Measurements from ENCODE around the gene LSM14B.

LSM14B gene

GRCh38 chr20:62101078-62101477 is 21.2 kb upstream of the LSM14B start:
- no peaks in the 10 kb centered on the region for H3K4me1 ChIP-seq
- no peak for TF ChIP-seq CTCF (IDR thresholded peaks at IDR 0.05)
- no peak overlapping the region for H3K27ac ChIP-seq
- no peak overlapping the region for H3K9ac ChIP-seq
- H3K79me2 ChIP-seq: no peaks in the 10 kb centered on the region
- no peak overlapping the region for H3K4me2 ChIP-seq (ENCODE audit: low read length)
- no peak overlapping the region for H2AFZ ChIP-seq
- no peaks in the 10 kb centered on the region for H3K9me3 ChIP-seq (ENCODE audit: control insufficient read depth, low read length)
- no peaks in the 10 kb centered on the region for H3K27me3 ChIP-seq (ENCODE audit: control insufficient read depth, insufficient read depth, low read length)
- H3K36me3 ChIP-seq (ENCODE audit: control insufficient read depth, insufficient read depth, low read length): no peaks in the 10 kb centered on the region
- no peak overlapping the region for H3K4me3 ChIP-seq (ENCODE audit: low read depth, low read length)

GRCh38 chr20:62103508-62104233 is 18.6 kb upstream of the LSM14B start:
- Histone ChIP-seq H3K27ac (no peak overlapping the region), H3K9me3 (ENCODE audit: control insufficient read depth, low read length) (peaks cover 3% of the 10 kb centered on the region), H3K27me3 (ENCODE audit: control insufficient read depth, insufficient read depth, low read length) (no peaks in the 10 kb centered on the region), H3K9ac (no peak overlapping the region), H3K36me3 (ENCODE audit: control insufficient read depth, insufficient read depth, low read length) (no peaks in the 10 kb centered on the region), H3K4me2 (ENCODE audit: low read length) (no peak overlapping the region), H3K4me1 (no peaks in the 10 kb centered on the region), H3K4me3 (ENCODE audit: low read depth, low read length) (no peak overlapping the region), H3K79me2 (no peaks in the 10 kb centered on the region), H2AFZ (no peak overlapping the region)
- TF ChIP-seq CTCF (IDR thresholded peaks at IDR 0.05): no peak

GRCh38 chr20:62104234-62104789 is 18.0 kb upstream of the LSM14B start:
- H3K27ac ChIP-seq: no peak overlapping the region
- H3K9ac ChIP-seq: no peak overlapping the region
- no peak for TF ChIP-seq CTCF (IDR thresholded peaks at IDR 0.05)
- no peaks in the 10 kb centered on the region for H3K79me2 ChIP-seq
- H3K9me3 ChIP-seq (ENCODE audit: control insufficient read depth, low read length): peaks cover 9% of the 10 kb centered on the region
- H3K27me3 ChIP-seq (ENCODE audit: control insufficient read depth, insufficient read depth, low read length): no peaks in the 10 kb centered on the region
- H3K36me3 ChIP-seq (ENCODE audit: control insufficient read depth, insufficient read depth, low read length): no peaks in the 10 kb centered on the region
- H3K4me3 ChIP-seq (ENCODE audit: low read depth, low read length): no peak overlapping the region
- H2AFZ ChIP-seq: no peak overlapping the region
- H3K4me2 ChIP-seq (ENCODE audit: low read length): no peak overlapping the region
- H3K4me1 ChIP-seq: no peaks in the 10 kb centered on the region

GRCh38 chr20:62104791-62105345 is 17.4 kb upstream of the LSM14B start:
- no peak overlapping the region for H3K27ac ChIP-seq
- no peaks in the 10 kb centered on the region for H3K27me3 ChIP-seq (ENCODE audit: control insufficient read depth, insufficient read depth, low read length)
- H3K9me3 ChIP-seq (ENCODE audit: control insufficient read depth, low read length): peaks cover 9% of the 10 kb centered on the region
- H3K4me3 ChIP-seq (ENCODE audit: low read depth, low read length): no peak overlapping the region
- no peaks in the 10 kb centered on the region for H3K79me2 ChIP-seq
- no peak for TF ChIP-seq CTCF (IDR thresholded peaks at IDR 0.05)
- H3K4me2 ChIP-seq (ENCODE audit: low read length): no peak overlapping the region
- H3K36me3 ChIP-seq (ENCODE audit: control insufficient read depth, insufficient read depth, low read length): no peaks in the 10 kb centered on the region
- no peak overlapping the region for H3K9ac ChIP-seq
- no peaks in the 10 kb centered on the region for H3K4me1 ChIP-seq
- no peak overlapping the region for H2AFZ ChIP-seq
